ENCODE results near the gene NHSL1. TPM values are rescaled to one million over a fixed set of nuclear protein-coding genes. Genes with fewer than 3 reads are reported as not detected.

NHSL1 gene
- total RNA-seq, 1 donor from 2014 or later = 33.5 TPM

GRCh38 chr6:138434925-138435324, 64.4 kb downstream of the NHSL1 start:
- Histone ChIP-seq H3K27ac (ENCODE audit: low read depth, low read length) (no peak overlapping the region), H3K4me2 (ENCODE audit: low read length) (no peak overlapping the region), H3K27me3 (ENCODE audit: insufficient read depth, low read length) (no peaks in the 10 kb centered on the region), H3K79me2 (ENCODE audit: insufficient read depth, low read length) (no peaks in the 10 kb centered on the region), H2AFZ (ENCODE audit: low read depth, low read length) (no peak overlapping the region), H3K4me3 (ENCODE audit: insufficient read depth, low read depth, low read length) (no peak overlapping the region), H3K9ac (ENCODE audit: low read length) (no peak overlapping the region), H3K9me3 (ENCODE audit: insufficient read depth, low read depth, low read length) (no peaks in the 10 kb centered on the region), H3K4me1 (ENCODE audit: insufficient read depth, low read length) (no peaks in the 10 kb centered on the region), H3K36me3 (ENCODE audit: insufficient read depth, low read length) (peaks cover 2% of the 10 kb centered on the region), H4K20me1 (ENCODE audit: insufficient read depth, low read length) (peaks cover under 1% of the 10 kb centered on the region)
- DNase-seq (ENCODE audit: low read depth) = no peak
- no peak for TF ChIP-seq EZH2 (IDR thresholded peaks at IDR 0.05; ENCODE audit: insufficient read depth, low read length)
- no peak for TF ChIP-seq CTCF (IDR thresholded peaks at IDR 0.05; ENCODE audit: insufficient read depth, low read depth, low read length)
- FAIRE-seq = no peak
- Mint-ChIP-seq H3K4me3 (ENCODE audit: unreplicated experiment) (no peak overlapping the region), H3K36me3 (ENCODE audit: low read depth, unreplicated experiment) (peaks cover 10% of the 10 kb centered on the region), H3K4me1 (ENCODE audit: low read depth, unreplicated experiment) (no peaks in the 10 kb centered on the region), H3K27me3 (ENCODE audit: low read depth, unreplicated experiment) (no peaks in the 10 kb centered on the region), H3K27ac (ENCODE audit: unreplicated experiment) (no peak overlapping the region), H3K9me3 (ENCODE audit: unreplicated experiment) (no peaks in the 10 kb centered on the region)

- H3K27ac Mint-ChIP-seq (ENCODE audit: unreplicated experiment) = no peak overlapping the region
- Histone ChIP-seq H4K20me1 (ENCODE audit: insufficient read depth, low read length) (peaks cover 8% of the 10 kb centered on the region), H3K4me3 (ENCODE audit: insufficient read depth, low read depth, low read length) (no peak overlapping the region), H2AFZ (ENCODE audit: low read depth, low read length) (no peak overlapping the region), H3K27me3 (ENCODE audit: insufficient read depth, low read length) (no peaks in the 10 kb centered on the region), H3K4me2 (ENCODE audit: low read length) (no peak overlapping the region), H3K4me1 (ENCODE audit: insufficient read depth, low read length) (no peaks in the 10 kb centered on the region), H3K36me3 (ENCODE audit: insufficient read depth, low read length) (peaks cover 2% of the 10 kb centered on the region), H3K27ac (ENCODE audit: low read depth, low read length) (no peak overlapping the region), H3K79me2 (ENCODE audit: insufficient read depth, low read length) (no peaks in the 10 kb centered on the region), H3K9ac (ENCODE audit: low read length) (no peak overlapping the region), H3K9me3 (ENCODE audit: insufficient read depth, low read depth, low read length) (no peaks in the 10 kb centered on the region)
- H3K27me3 Mint-ChIP-seq (ENCODE audit: low read depth, unreplicated experiment) = no peaks in the 10 kb centered on the region
- no peak overlapping the region for H3K4me3 Mint-ChIP-seq (ENCODE audit: unreplicated experiment)
- peaks cover 10% of the 10 kb centered on the region for H3K36me3 Mint-ChIP-seq (ENCODE audit: low read depth, unreplicated experiment)
- FAIRE-seq (no peak), DNase-seq (ENCODE audit: low read depth) (no peak)
- TF ChIP-seq EZH2 (IDR thresholded peaks at IDR 0.05; ENCODE audit: insufficient read depth, low read length) = no peak
- no peak for TF ChIP-seq CTCF (IDR thresholded peaks at IDR 0.05; ENCODE audit: insufficient read depth, low read depth, low read length)
- H3K9me3 Mint-ChIP-seq (ENCODE audit: unreplicated experiment) = no peaks in the 10 kb centered on the region
- H3K4me1 Mint-ChIP-seq (ENCODE audit: low read depth, unreplicated experiment) = no peaks in the 10 kb centered on the region
Measured at GRCh38 chr6:138434096-138434495, 65.2 kb downstream of the NHSL1 start.

- no peak overlapping the region for H2AFZ ChIP-seq (ENCODE audit: low read depth, low read length)
- H3K4me3 ChIP-seq (ENCODE audit: insufficient read depth, low read depth, low read length) = no peak overlapping the region
- no peaks in the 10 kb centered on the region for H3K79me2 ChIP-seq (ENCODE audit: insufficient read depth, low read length)
- H3K4me2 ChIP-seq (ENCODE audit: low read length) = no peak overlapping the region
- H4K20me1 ChIP-seq (ENCODE audit: insufficient read depth, low read length) = peaks cover 14% of the 10 kb centered on the region
- no peak overlapping the region for H3K27ac Mint-ChIP-seq (ENCODE audit: unreplicated experiment)
- no peaks in the 10 kb centered on the region for H3K4me1 Mint-ChIP-seq (ENCODE audit: low read depth, unreplicated experiment)
- no peak overlapping the region for H3K4me3 Mint-ChIP-seq (ENCODE audit: unreplicated experiment)
- no peak for FAIRE-seq
- H3K27ac ChIP-seq (ENCODE audit: low read depth, low read length) = no peak overlapping the region
- H3K9me3 ChIP-seq (ENCODE audit: insufficient read depth, low read depth, low read length) = no peaks in the 10 kb centered on the region
- H3K27me3 ChIP-seq (ENCODE audit: insufficient read depth, low read length) = no peaks in the 10 kb centered on the region
- no peaks in the 10 kb centered on the region for H3K27me3 Mint-ChIP-seq (ENCODE audit: low read depth, unreplicated experiment)
- H3K9ac ChIP-seq (ENCODE audit: low read length) = no peak overlapping the region
- no peak for DNase-seq (ENCODE audit: low read depth)
- peaks cover 10% of the 10 kb centered on the region for H3K36me3 Mint-ChIP-seq (ENCODE audit: low read depth, unreplicated experiment)
- peaks cover 2% of the 10 kb centered on the region for H3K36me3 ChIP-seq (ENCODE audit: insufficient read depth, low read length)
- H3K9me3 Mint-ChIP-seq (ENCODE audit: unreplicated experiment) = no peaks in the 10 kb centered on the region
- TF ChIP-seq CTCF (IDR thresholded peaks at IDR 0.05; ENCODE audit: insufficient read depth, low read depth, low read length) (no peak), EZH2 (IDR thresholded peaks at IDR 0.05; ENCODE audit: insufficient read depth, low read length) (no peak)
- H3K4me1 ChIP-seq (ENCODE audit: insufficient read depth, low read length) = no peaks in the 10 kb centered on the region
Measured at GRCh38 chr6:138432063-138432356, 67.3 kb downstream of the NHSL1 start.

All from astrocyte (in vitro differentiated cells and primary cell).